Lower leg skin (tissue), 4 donors: ENCODE results near the gene CES2. TPM values are rescaled to one million over a fixed set of nuclear protein-coding genes. Genes with fewer than 3 reads are reported as not detected.
A peak's percentile ranks its signal among the peaks of the same experiment; 100 is the strongest.

Experiments used
- DNase-seq, 2 donors: peaks; one replicate each; pipeline ENCODE4 v3.0.0-alpha.2; 2019; ENCODE audit warnings: low spot score in 2 of 2
- H3K4me3 ChIP-seq: fragments of 200-600 bp; sonication (generic); 2 replicates; pipeline ENCODE4 v1.5.1; 2017; ENCODE audit warnings: mild to moderate bottlenecking, low read depth; ENCODE audit not compliant: poor library complexity, severe bottlenecking
- POLR2A ChIP-seq, 2 donors: fragments of 450-650 bp; IDR thresholded peaks; one replicate each; pipeline ENCODE4 v1.6.1; 2016 to 2017; ENCODE audit warnings: antibody characterized with exemption in 2 of 2, mild to moderate bottlenecking in 1 of 2, moderate library complexity in 1 of 2
- WGBS, 2 donors: methylation state at CpG; one replicate each; pipeline ENCODE4 v1.1.5; 2018; 5-methylcytosine and 5-hydroxymethylcytosine counted together
- intact Hi-C: fragments of 100-400 bp; cut with DNase I; formaldehyde crosslinking; loops from one replicate; pipeline ENCODE4 v1.15.0; 2023; ENCODE audit warnings: low total_unique reads
- total RNA-seq, 4 donors: library from RNA; depleted of rRNA; stranded (reverse); fragments of >200 nt; gene quantifications; one replicate each; pipeline ENCODE4 v1.1.0, GENCODE V29; 2016
- TF ChIP-seq, protein P1 (sequence below), 3 donors: fragments of 450-650 bp; IDR thresholded peaks; one replicate each; pipeline ENCODE4 v1.5.1; 2016; ENCODE audit warnings: antibody characterized with exemption in 3 of 3, mild to moderate bottlenecking in 3 of 3, moderate library complexity in 2 of 3

The CES2 gene
- total RNA-seq, 4 donors from 2014 or later, result 37.4 to 90.2 (median 50.2) TPM

DNA sequence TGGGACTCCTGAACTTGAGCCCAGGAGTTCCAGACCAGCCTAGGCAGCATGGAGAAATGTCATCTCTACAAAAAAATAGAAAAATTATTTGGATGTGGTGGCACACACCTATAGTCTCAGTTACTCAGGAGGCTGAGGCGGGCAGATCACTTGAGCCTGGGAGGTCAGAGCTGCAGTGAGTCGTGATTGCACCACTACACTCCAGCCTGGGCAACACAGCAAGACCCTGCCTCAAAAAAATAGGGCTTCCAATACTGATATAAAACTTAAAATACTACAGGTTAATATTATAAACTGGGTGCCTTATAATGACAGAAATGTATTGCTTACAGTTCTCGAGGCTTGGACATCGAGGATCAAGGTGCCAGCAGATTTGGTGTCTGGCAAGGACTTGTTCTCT is 10.6 kb downstream of the CES2 start:
- intact Hi-C loops, result no loop called here
- DNase-seq, result no peak
- H3K4me3 ChIP-seq, result no peak overlapping the region
- TF ChIP-seq POLR2A (IDR thresholded peaks at IDR 0.05), result no peak
- TF ChIP-seq, protein P1, sequence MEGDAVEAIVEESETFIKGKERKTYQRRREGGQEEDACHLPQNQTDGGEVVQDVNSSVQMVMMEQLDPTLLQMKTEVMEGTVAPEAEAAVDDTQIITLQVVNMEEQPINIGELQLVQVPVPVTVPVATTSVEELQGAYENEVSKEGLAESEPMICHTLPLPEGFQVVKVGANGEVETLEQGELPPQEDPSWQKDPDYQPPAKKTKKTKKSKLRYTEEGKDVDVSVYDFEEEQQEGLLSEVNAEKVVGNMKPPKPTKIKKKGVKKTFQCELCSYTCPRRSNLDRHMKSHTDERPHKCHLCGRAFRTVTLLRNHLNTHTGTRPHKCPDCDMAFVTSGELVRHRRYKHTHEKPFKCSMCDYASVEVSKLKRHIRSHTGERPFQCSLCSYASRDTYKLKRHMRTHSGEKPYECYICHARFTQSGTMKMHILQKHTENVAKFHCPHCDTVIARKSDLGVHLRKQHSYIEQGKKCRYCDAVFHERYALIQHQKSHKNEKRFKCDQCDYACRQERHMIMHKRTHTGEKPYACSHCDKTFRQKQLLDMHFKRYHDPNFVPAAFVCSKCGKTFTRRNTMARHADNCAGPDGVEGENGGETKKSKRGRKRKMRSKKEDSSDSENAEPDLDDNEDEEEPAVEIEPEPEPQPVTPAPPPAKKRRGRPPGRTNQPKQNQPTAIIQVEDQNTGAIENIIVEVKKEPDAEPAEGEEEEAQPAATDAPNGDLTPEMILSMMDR (IDR thresholded peaks at IDR 0.05), result no peak
- WGBS, 2 donors, result 87 to 95% methylated on average over 4 of the region's 4 CpGs

DNA sequence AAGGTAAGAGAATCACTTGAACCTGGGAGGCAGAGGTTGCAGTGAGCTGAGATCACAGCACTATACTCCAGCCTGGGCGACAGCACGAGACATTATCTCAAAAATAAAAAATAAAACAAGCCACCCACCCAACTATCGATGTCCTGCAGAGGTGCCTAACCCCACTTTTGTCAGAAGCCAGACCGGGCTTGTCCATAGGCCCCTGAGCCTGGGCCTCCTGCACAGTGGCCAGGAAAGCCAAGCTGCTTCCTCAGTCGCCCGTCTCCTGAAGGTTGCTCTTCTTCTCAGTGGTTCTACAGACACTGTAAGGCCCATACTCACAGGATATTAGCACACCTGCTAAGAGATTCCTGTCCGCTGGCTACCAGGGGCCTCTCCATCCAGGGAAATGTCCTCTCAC is 11.2 kb downstream of the CES2 start:
- H3K4me3 ChIP-seq, result no peak overlapping the region
- intact Hi-C loops, result no loop called here
- 75 to 80% methylated on average over 7 of the region's 7 CpGs for WGBS, 2 donors
- TF ChIP-seq, protein P1 (IDR thresholded peaks at IDR 0.05), result no peak
- no peak for TF ChIP-seq POLR2A (IDR thresholded peaks at IDR 0.05)
- no peak for DNase-seq

DNA sequence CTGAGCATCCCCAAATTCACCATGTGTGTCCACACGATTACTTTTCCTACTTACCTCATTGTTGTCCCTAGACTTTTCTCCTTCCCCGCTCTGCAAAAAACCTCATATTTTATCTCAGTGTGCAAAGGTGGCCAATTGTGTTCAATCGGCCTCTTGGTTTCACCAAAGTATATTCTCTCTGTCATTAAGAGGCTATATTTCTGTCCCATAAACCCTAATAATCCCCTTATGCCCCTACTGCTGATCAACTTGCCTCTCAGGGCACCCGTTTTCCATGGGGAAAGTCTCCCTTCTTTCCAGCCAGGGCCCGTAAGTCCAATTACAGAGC is 11.6 kb downstream of the CES2 start:
- no peak for TF ChIP-seq POLR2A (IDR thresholded peaks at IDR 0.05)
- TF ChIP-seq, protein P1 (IDR thresholded peaks at IDR 0.05), result no peak
- 26 to 30% methylated on average over 5 of the region's 5 CpGs for WGBS, 2 donors
- H3K4me3 ChIP-seq, result no peak overlapping the region
- no peak for DNase-seq
- intact Hi-C loops, result no loop called here

DNA sequence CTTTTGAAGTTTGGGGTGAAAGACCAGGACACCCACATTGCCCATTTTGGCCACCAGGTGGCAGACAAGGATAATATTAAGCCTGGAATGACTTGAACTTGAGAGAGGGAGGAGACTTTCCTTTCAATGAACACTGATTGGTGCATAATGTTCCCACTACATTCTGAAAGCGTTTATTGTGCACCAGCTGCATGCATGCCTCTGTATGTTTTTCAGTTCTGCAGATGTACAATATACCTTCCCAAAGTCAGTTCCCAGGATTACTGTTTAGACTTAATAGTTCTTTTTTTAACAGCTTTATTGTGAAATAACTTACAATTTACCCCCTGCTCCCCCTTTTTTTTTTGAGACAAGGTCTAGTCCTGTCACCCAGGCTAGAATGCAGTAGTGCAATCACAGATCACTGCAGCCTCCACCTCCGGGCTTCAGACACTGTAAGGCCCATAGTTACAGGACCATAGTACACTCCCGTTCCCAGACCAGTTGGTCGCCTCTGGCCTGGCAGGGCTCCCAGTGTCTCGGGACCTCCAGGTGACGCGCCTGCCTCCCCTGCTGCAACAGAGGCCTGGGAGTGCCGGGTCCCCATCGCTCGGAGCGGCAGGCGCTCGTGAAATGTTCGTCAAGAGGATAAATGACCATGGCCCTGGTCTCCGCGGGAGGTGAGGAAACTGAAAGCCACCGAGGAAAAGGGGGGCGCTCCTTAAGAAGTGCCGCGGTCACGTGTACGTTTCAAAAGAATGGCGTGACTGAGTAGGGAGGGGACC is 12.2 kb downstream of the CES2 start:
- WGBS, 2 donors, result 0 to 1% methylated on average over 23 of the region's 23 CpGs
- TF ChIP-seq POLR2A (IDR thresholded peaks at IDR 0.05), result no peak
- TF ChIP-seq, protein P1 (IDR thresholded peaks at IDR 0.05), result peak; percentile 53 to 83 (median 66)

DNA sequence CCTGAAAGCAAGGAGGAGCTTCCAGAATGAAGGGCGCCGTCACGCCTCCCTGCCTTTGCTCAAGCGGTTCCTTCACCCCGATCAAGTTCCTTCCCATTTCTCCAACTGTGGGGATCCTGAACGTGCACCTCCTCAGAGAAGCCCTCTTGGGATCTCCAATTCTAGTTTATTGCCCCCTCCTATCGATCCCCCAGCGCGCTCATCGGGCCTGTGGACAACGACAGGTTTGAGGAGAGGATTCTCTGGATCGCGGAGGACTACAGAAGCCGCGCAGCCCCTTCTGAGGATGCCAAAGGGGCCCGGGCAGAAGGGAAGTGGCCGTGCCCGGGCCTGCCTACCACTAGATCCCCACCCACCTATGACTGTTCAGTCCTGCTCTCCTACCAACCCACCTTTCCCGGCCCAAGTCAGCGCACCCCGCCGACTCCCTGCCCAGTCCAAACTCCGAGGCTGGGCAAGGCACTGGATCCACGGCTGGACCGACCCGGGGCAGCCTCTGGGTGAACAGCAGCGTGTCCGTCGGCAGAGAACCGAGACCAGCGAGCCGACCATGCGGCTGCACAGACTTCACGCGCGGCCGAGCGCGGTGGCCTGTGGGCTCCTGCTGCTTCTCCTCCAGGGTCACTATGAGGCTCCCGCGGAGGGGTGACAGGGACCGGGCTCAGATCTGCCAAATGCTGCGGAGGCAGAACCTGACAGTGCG is 13.0 kb downstream of the CES2 start:
- DNase-seq, result no peak

More for the DNA sequence above, 12.2 kb downstream of the CES2 start:
- DNase-seq, result peak; percentile 79 to 95
- H3K4me3 ChIP-seq, result peak overlapping the region; percentile 38
- intact Hi-C loops, result no loop called here

More for the DNA sequence above, 13.0 kb downstream of the CES2 start:
- intact Hi-C loops, result no loop called here
- H3K4me3 ChIP-seq, result peak overlapping the region; percentile 10
- WGBS, 2 donors, result 1% methylated on average over 24 to 44 of the region's 44 CpGs
- TF ChIP-seq POLR2A (IDR thresholded peaks at IDR 0.05), result no peak
- TF ChIP-seq, protein P1 (IDR thresholded peaks at IDR 0.05), result no peak
